ENCODE results near the gene TMC3.

DNA sequence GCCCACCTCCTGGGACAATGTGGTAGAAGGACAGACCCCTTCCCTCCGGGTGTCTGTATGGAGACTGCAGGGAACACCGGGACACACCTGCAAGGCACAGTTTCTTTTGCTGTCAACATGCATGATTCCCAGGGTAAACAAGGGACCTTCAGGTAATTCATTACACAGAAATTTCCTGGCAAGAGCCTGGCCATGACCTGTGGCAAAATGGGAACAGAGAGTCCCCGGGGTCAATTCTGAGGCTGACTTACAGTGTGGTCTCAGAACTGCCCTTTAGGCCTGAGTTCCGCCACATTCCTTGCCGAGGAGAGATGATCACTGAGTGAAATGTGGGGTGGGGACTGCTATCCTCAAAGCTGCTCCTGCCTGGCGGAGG is 56.4 kb downstream of the TMC3 start:
- TF ChIP-seq, protein P1, sequence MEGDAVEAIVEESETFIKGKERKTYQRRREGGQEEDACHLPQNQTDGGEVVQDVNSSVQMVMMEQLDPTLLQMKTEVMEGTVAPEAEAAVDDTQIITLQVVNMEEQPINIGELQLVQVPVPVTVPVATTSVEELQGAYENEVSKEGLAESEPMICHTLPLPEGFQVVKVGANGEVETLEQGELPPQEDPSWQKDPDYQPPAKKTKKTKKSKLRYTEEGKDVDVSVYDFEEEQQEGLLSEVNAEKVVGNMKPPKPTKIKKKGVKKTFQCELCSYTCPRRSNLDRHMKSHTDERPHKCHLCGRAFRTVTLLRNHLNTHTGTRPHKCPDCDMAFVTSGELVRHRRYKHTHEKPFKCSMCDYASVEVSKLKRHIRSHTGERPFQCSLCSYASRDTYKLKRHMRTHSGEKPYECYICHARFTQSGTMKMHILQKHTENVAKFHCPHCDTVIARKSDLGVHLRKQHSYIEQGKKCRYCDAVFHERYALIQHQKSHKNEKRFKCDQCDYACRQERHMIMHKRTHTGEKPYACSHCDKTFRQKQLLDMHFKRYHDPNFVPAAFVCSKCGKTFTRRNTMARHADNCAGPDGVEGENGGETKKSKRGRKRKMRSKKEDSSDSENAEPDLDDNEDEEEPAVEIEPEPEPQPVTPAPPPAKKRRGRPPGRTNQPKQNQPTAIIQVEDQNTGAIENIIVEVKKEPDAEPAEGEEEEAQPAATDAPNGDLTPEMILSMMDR (IDR thresholded peaks at IDR 0.05; ENCODE audit: low read length) = no peak
- no peak for TF ChIP-seq EZH2 (IDR thresholded peaks at IDR 0.05; ENCODE audit: borderline replicate concordance, low read length)
